A549 (cell line): Measurements from ENCODE around the gene EXOSC1. TPM values are rescaled to one million over a fixed set of nuclear protein-coding genes. Genes with fewer than 3 reads are reported as not detected.
"Not testable (repeated sequence)": the region's sequence is repeated elsewhere in the genome, so short reads cannot be mapped to it uniquely, and the experiment has no call there.

Experiments
- ATAC-seq, 2 experiments: fragments of 200-7000 bp in 1 of 2; fragments of >200 bp in 1 of 2; cut with Nextera tagmentation in 1 of 2; cut with Tn5 transposase in 1 of 2; 3 replicates each; pipeline versions ENCODE4 v1.8.0 to v1.9.1; 2018 to 2020; ENCODE audit warnings: mild to moderate bottlenecking in 1 of 2, moderate library complexity in 1 of 2
- CTCF ChIA-PET: fragments of 300-600 bp; sonication (Branson Sonifier 250); formaldehyde crosslinking; extraction: SDS; loops from one replicate; lab custom pipeline; 2021; ENCODE audit warnings: antibody characterized with exemption, inconsistent platforms; lab: Yijun Ruan, JAX
- POLR2A ChIA-PET: fragments of 350-600 bp; formaldehyde crosslinking; extraction: SDS; loops from one replicate; lab custom pipeline; 2021; ENCODE audit warnings: antibody characterized with exemption, inconsistent platforms; lab: Yijun Ruan, JAX
- DNase-seq, 2 experiments: peaks; one replicate each; pipeline versions ENCODE4 v3.0.0 to v3.0.0-alpha.2; 2011 to 2016; ENCODE audit warnings: low read depth in 1 of 2, low spot score in 1 of 2
- FAIRE-seq: peaks from 2 replicates; lab custom pipeline; 2011; peaks lifted over from hg19 to GRCh38; lab: Jason Lieb, UNC
- H3K27ac ChIP-seq, 2 experiments: fragments of >200 bp; sonication (Bioruptor Twin); formaldehyde crosslinking; 3 replicates each; pipeline ENCODE4 v1.5.1; 2016 to 2017
- H3K4me1 ChIP-seq: fragments of >200 bp; sonication (Bioruptor Twin); formaldehyde crosslinking; 3 replicates; pipeline ENCODE4 v1.6.1; 2016
- H3K4me2 ChIP-seq: fragments of >200 bp; sonication (Bioruptor Twin); formaldehyde crosslinking; 3 replicates; pipeline ENCODE4 v1.6.1; 2016
- H3K4me3 ChIP-seq: fragments of >200 bp; sonication (Bioruptor Twin); formaldehyde crosslinking; 3 replicates; pipeline ENCODE4 v1.5.1; 2016
- H3K9me3 ChIP-seq: fragments of >200 bp; sonication (Bioruptor Twin); formaldehyde crosslinking; 3 replicates; pipeline ENCODE4 v1.6.1; 2016
- CHD2 ChIP-seq: fragments of 150-350 bp; IDR thresholded peaks from 2 replicates; pipeline ENCODE4 v1.6.1; 2014; ENCODE audit warnings: low read length; ENCODE audit not compliant: partially characterized antibody
- CHD4 ChIP-seq: fragments of 200-600 bp; sonication (generic); IDR thresholded peaks from 2 replicates; pipeline ENCODE4 v1.6.1; 2016; ENCODE audit warnings: antibody characterized with exemption, mild to moderate bottlenecking, borderline replicate concordance
- CTCF ChIP-seq: fragments of >200 bp; sonication (Bioruptor Twin); formaldehyde crosslinking; IDR thresholded peaks from 3 replicates; pipeline ENCODE4 v1.5.1; 2016
- E2F6 ChIP-seq: IDR thresholded peaks from 2 replicates; pipeline ENCODE4 v1.6.1; 2012; ENCODE audit warnings: low read depth, borderline replicate concordance
- HDAC2 ChIP-seq: fragments of 200-600 bp; sonication (generic); IDR thresholded peaks from 2 replicates; pipeline ENCODE4 v1.6.1; 2016
- HEYL ChIP-seq: fragments of 250-450 bp; sonication (Bioruptor Pico); IDR thresholded peaks from 2 replicates; pipeline ENCODE4 v1.8.0; 2021; ENCODE audit warnings: mild to moderate bottlenecking, moderate library complexity
- HOXA7 ChIP-seq: fragments of 250-450 bp; sonication (Bioruptor Pico); IDR thresholded peaks from 2 replicates; pipeline ENCODE4 v1.5.0; 2020; ENCODE audit warnings: mild to moderate bottlenecking, moderate library complexity
- KDM5A ChIP-seq: fragments of 200-600 bp; sonication (generic); IDR thresholded peaks from 2 replicates; pipeline ENCODE4 v1.6.1; 2016; ENCODE audit warnings: antibody characterized with exemption, mild to moderate bottlenecking
- MAFK ChIP-seq: fragments of 450-650 bp; IDR thresholded peaks from 2 replicates; pipeline ENCODE4 v1.6.1; 2014; ENCODE audit not compliant: partially characterized antibody
- NPAS2 ChIP-seq: fragments of 250-450 bp; sonication (Bioruptor Pico); IDR thresholded peaks from 2 replicates; pipeline ENCODE4 v1.8.0; 2022; ENCODE audit warnings: mild to moderate bottlenecking, moderate library complexity, borderline replicate concordance
- PHF8 ChIP-seq: fragments of 200-600 bp; sonication (generic); IDR thresholded peaks from 2 replicates; pipeline ENCODE4 v1.6.1; 2016; ENCODE audit warnings: low read depth, mild to moderate bottlenecking, antibody characterized with exemption, moderate library complexity, borderline replicate concordance
- RCOR1 ChIP-seq: fragments of 150-350 bp; IDR thresholded peaks from 2 replicates; pipeline ENCODE4 v1.6.1; 2014; ENCODE audit warnings: antibody characterized with exemption, low read length, low read depth
- REST ChIP-seq: fragments of 200-600 bp; sonication (generic); IDR thresholded peaks from 2 replicates; pipeline ENCODE4 v1.6.1; 2016; ENCODE audit warnings: antibody characterized with exemption, mild to moderate bottlenecking, moderate library complexity
- RFX5 ChIP-seq: fragments of 450-650 bp; IDR thresholded peaks from 2 replicates; pipeline ENCODE4 v1.7.1; 2014; ENCODE audit warnings: antibody characterized with exemption, mild to moderate bottlenecking, moderate library complexity
- SREBF2 ChIP-seq: fragments of 450-650 bp; IDR thresholded peaks from 2 replicates; pipeline ENCODE4 v1.6.1; 2014; ENCODE audit warnings: mild to moderate bottlenecking, moderate library complexity
- WGBS: methylation state at CpG from one replicate; pipeline ENCODE4 v1.1.6; 2017; ENCODE audit errors: missing lambda C conversion rate; 5-methylcytosine and 5-hydroxymethylcytosine counted together
- polyA plus RNA-seq, 4 experiments: library from polyadenylated mRNA; depleted of rRNA in 3 of 4; stranded (reverse); fragments of >200 nt; fragmentation: RNase III in 1 of 4; extraction: RNeasy Plus Mini Kit Qiagen cat#74134 plus additional on column Dnase treatment in 1 of 4; gene quantifications; 2 replicates in 3 of 4; 3 replicates in 1 of 4; pipeline ENCODE4 v1.2.3, GENCODE V29; 2011 to 2017
- TF ChIP-seq, protein P1 (sequence below): IDR thresholded peaks from 2 replicates; pipeline ENCODE4 v1.6.1; 2012
- TF ChIP-seq, protein P2 (sequence below): fragments of >200 bp; sonication (Bioruptor Twin); formaldehyde crosslinking; IDR thresholded peaks from 2 replicates; pipeline ENCODE4 v1.6.1; 2016

Gene EXOSC1
- polyA plus RNA-seq, 2 of the 4 experiments (the other 2 are of a cell fraction), result 54.8 to 64.0 TPM

DNA sequence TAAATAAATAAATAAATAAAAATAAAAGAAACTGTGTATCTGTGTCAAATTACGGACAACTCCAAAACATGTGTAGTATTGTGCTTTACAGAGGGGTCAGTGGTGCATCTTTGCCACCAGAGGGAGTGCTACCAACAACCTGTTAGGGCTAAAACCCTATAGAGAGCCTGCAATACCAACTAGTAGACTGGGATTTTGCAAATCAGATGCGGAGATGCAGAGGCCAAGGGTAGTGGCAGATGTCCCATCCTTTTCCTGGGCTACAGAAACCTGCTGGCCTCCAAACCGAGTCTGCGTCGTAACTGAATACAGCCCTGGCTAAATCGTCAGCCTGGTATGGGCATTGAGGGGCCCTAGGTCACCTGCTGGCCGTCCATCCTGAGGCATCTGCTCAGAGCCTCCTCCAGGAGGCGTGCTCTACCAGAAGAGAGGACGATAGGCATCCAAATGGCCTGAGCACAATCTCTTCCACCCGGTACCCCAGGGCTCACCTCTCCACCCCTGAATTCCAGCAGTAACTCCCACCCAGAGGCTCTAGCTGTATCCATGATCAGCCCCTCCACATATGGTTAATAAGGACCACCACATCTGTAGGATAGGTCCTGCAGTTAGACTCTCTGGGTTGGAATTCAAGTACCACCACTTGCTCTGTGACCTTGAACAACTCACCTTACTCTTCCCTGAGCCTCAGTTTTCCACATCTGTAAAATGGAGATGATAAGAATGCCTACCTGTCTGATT is 38.4 kb downstream of the EXOSC1 start (continued):
- TF ChIP-seq PHF8 (no peak), HDAC2 (no peak), KDM5A (no peak), MAFK (peak; percentile 7), HEYL (no peak), REST (no peak), E2F6 (no peak), HOXA7 (CRISPR knock-in tag) (no peak), CTCF (peak; percentile 95), SREBF2 (no peak), NPAS2 (CRISPR knock-in tag) (no peak), RFX5 (no peak), RCOR1 (no peak), CHD4 (no peak), CHD2 (no peak)
- TF ChIP-seq, protein P1, sequence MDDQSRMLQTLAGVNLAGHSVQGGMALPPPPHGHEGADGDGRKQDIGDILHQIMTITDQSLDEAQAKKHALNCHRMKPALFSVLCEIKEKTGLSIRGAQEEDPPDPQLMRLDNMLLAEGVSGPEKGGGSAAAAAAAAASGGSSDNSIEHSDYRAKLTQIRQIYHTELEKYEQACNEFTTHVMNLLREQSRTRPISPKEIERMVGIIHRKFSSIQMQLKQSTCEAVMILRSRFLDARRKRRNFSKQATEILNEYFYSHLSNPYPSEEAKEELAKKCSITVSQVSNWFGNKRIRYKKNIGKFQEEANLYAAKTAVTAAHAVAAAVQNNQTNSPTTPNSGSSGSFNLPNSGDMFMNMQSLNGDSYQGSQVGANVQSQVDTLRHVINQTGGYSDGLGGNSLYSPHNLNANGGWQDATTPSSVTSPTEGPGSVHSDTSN, result no peak
- TF ChIP-seq, protein P2, sequence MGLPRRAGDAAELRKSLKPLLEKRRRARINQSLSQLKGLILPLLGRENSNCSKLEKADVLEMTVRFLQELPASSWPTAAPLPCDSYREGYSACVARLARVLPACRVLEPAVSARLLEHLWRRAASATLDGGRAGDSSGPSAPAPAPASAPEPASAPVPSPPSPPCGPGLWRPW, result no peak
- TF ChIP-seq, all 56 proteins: peak for 8

GRCh38 chr10:97406483-97406882 is 39.3 kb downstream of the EXOSC1 start:
- ATAC-seq, FAIRE-seq: not testable (repeated sequence)
- CTCF ChIA-PET, result interaction anchor here (0.7 to 4.1 kb wide), 24 partner anchors 9 to 325 kb away, joined by 3 to 23 read pairs (median 4); partner anchors contain the start of gene UBTD1

More at GRCh38 chr10:97406483-97406882, 39.3 kb downstream of the EXOSC1 start:
- H3K9me3 ChIP-seq, H3K4me1 ChIP-seq, DNase-seq, H3K4me3 ChIP-seq, POLR2A ChIA-PET: not testable (repeated sequence)
- Histone ChIP-seq H3K4me2 (peak overlapping the region; percentile 73), H3K27ac (peak overlapping the region in 1 of 2 experiments; percentile 71; a peak in 4 of 6 replicates)
- WGBS, result 89% methylated on average over 7 of the region's 7 CpGs
